Natural killer cell (primary cell): Measurements from ENCODE around the gene PCNX1. TPM values are rescaled to one million over a fixed set of nuclear protein-coding genes. Genes with fewer than 3 reads are reported as not detected.

ENCODE experiments used
- ATAC-seq, 3 donors: fragments of 150-1000 bp in 2 of 3; fragments of 200-7000 bp in 1 of 3; cut with Tn5 transposase; 1 replicate in 1 of 3; 2 replicates in 2 of 3; pipeline ENCODE4 v1.10.0; 2021; ENCODE audit warnings: mild to moderate bottlenecking in 2 of 3, moderate library complexity in 2 of 3
- DNase-seq, 2 donors: peaks; one replicate each; pipeline versions ENCODE4 v3.0.0 to v3.0.0-alpha.2; 2013 to 2021; ENCODE audit warnings: mixed read lengths in 1 of 2
- H3K27ac ChIP-seq: one replicate; pipeline ENCODE4 v1.5.1; 2013; ENCODE audit warnings: mild to moderate bottlenecking, low read length
- H3K27me3 ChIP-seq: one replicate; pipeline ENCODE4 v1.6.1; 2013; ENCODE audit warnings: low read length; ENCODE audit not compliant: control insufficient read depth, insufficient read depth
- H3K36me3 ChIP-seq: one replicate; pipeline ENCODE4 v1.6.1; 2013; ENCODE audit warnings: low read length; ENCODE audit not compliant: control insufficient read depth, insufficient read depth
- H3K4me1 ChIP-seq: one replicate; pipeline ENCODE4 v1.6.1; 2013; ENCODE audit warnings: low read length; ENCODE audit not compliant: control insufficient read depth, insufficient read depth
- H3K4me3 ChIP-seq: one replicate; pipeline ENCODE4 v1.5.1; 2013; ENCODE audit warnings: low read length
- H3K9me3 ChIP-seq: one replicate; pipeline ENCODE4 v1.6.1; 2013; ENCODE audit warnings: low read length; ENCODE audit not compliant: control insufficient read depth, insufficient read depth
- H3K27ac Mint-ChIP-seq, 2 donors: one replicate each; pipeline ENCODE4 v1.8.0; 2022; ENCODE audit warnings: mild to moderate bottlenecking in 2 of 2, mixed read lengths in 2 of 2, moderate library complexity in 1 of 2
- H3K27me3 Mint-ChIP-seq, 2 donors: one replicate each; pipeline ENCODE4 v1.8.0; 2022; ENCODE audit warnings: low read depth in 2 of 2, mixed read lengths in 2 of 2
- H3K36me3 Mint-ChIP-seq: one replicate; pipeline ENCODE4 v1.8.0; 2022; ENCODE audit warnings: mixed read lengths
- H3K4me1 Mint-ChIP-seq, 2 donors: one replicate each; pipeline ENCODE4 v1.8.0; 2022; ENCODE audit warnings: mixed read lengths in 2 of 2
- H3K4me3 Mint-ChIP-seq: one replicate; pipeline ENCODE4 v1.8.0; 2022; ENCODE audit warnings: mild to moderate bottlenecking, moderate library complexity, mixed read lengths
- H3K9me3 Mint-ChIP-seq, 2 donors: one replicate each; pipeline ENCODE4 v1.8.0; 2022; ENCODE audit warnings: mixed read lengths in 2 of 2
- CTCF ChIP-seq: fragments of 200-600 bp; IDR thresholded peaks from one replicate; pipeline ENCODE4 v1.8.0; 2022; ENCODE audit warnings: antibody characterized with exemption
- WGBS: methylation state at CpG from one replicate; pipeline ENCODE4 v1.1.7; 2013; ENCODE audit warnings: missing lambda C conversion rate; ENCODE audit not compliant: insufficient coverage; 5-methylcytosine and 5-hydroxymethylcytosine counted together
- intact Hi-C: fragments of 100-400 bp; cut with micrococcal nuclease; formaldehyde crosslinking; loops from one replicate; pipeline ENCODE4 v1.14.2; 2022
- total RNA-seq, 4 donors: library from RNA; stranded (reverse); fragments of 120-200 nt in 1 of 4; gene quantifications; one replicate each; pipeline versions ENCODE4 v1.2.3 to v1.2.4, GENCODE V29; 2013 to 2022

The PCNX1 gene
- total RNA-seq, 3 donors from 2014 or later (not counting 1 experiment from before 2014, with no cell fraction given) = 79.8 to 124 (median 119) TPM

- DNase-seq = no peak
- H3K27me3 ChIP-seq = no peaks in the 10 kb centered on the region
- H3K27me3 Mint-ChIP-seq = peaks cover 12 to 36% of the 10 kb centered on the region in 2 donors
- no peak for TF ChIP-seq CTCF
- H3K4me1 ChIP-seq = no peaks in the 10 kb centered on the region
- intact Hi-C loops = no loop called here
- H3K4me3 ChIP-seq = no peak overlapping the region
- 98% methylated on average over 3 of the region's 3 CpGs for WGBS
- no peak for ATAC-seq
- no peak overlapping the region for H3K4me3 Mint-ChIP-seq
- H3K9me3 ChIP-seq = no peaks in the 10 kb centered on the region
- H3K9me3 Mint-ChIP-seq = no peaks in the 10 kb centered on the region
- no peak overlapping the region for H3K27ac Mint-ChIP-seq
- H3K4me1 Mint-ChIP-seq = peaks cover 0 to 26% of the 10 kb centered on the region in 2 donors
- no peaks in the 10 kb centered on the region for H3K36me3 ChIP-seq
- no peak overlapping the region for H3K27ac ChIP-seq
- no peaks in the 10 kb centered on the region for H3K36me3 Mint-ChIP-seq
Observed at GRCh38 chr14:70896981-70897380, 10.3 kb upstream of the PCNX1 start.

- no peaks in the 10 kb centered on the region for H3K36me3 Mint-ChIP-seq
- Histone ChIP-seq H3K4me1 (no peaks in the 10 kb centered on the region), H3K27ac (no peak overlapping the region), H3K36me3 (no peaks in the 10 kb centered on the region), H3K4me3 (no peak overlapping the region), H3K27me3 (no peaks in the 10 kb centered on the region), H3K9me3 (no peaks in the 10 kb centered on the region)
- 90% methylated on average over 2 of the region's 2 CpGs for WGBS
- intact Hi-C loops = no loop called here
- DNase-seq (no peak), ATAC-seq (no peak)
- H3K4me3 Mint-ChIP-seq = no peak overlapping the region
- no peak for TF ChIP-seq CTCF
- H3K4me1 Mint-ChIP-seq = peaks cover 0 to 26% of the 10 kb centered on the region in 2 donors
- peaks cover 12 to 31% of the 10 kb centered on the region in 2 donors for H3K27me3 Mint-ChIP-seq
- H3K9me3 Mint-ChIP-seq = no peaks in the 10 kb centered on the region
- no peak overlapping the region for H3K27ac Mint-ChIP-seq
Observed at GRCh38 chr14:70897464-70897863, 9.8 kb upstream of the PCNX1 start.

GRCh38 chr14:70898111-70898745 is 9.0 kb upstream of the PCNX1 start:
- Mint-ChIP-seq H3K9me3 (no peaks in the 10 kb centered on the region), H3K36me3 (no peaks in the 10 kb centered on the region), H3K4me1 (peaks cover 0 to 25% of the 10 kb centered on the region in 2 donors), H3K27me3 (peaks cover 12 to 25% of the 10 kb centered on the region in 2 donors), H3K4me3 (no peak overlapping the region), H3K27ac (no peak overlapping the region)
- no peaks in the 10 kb centered on the region for H3K4me1 ChIP-seq
- H3K27me3 ChIP-seq = no peaks in the 10 kb centered on the region
- no peak for ATAC-seq
- no peak for DNase-seq
- intact Hi-C loops = no loop called here
- no peaks in the 10 kb centered on the region for H3K36me3 ChIP-seq
- WGBS = 96% methylated on average over 2 of the region's 3 CpGs
- no peaks in the 10 kb centered on the region for H3K9me3 ChIP-seq
- H3K4me3 ChIP-seq = no peak overlapping the region
- no peak for TF ChIP-seq CTCF
- H3K27ac ChIP-seq = no peak overlapping the region

GRCh38 chr14:70901269-70901668 is 6.0 kb upstream of the PCNX1 start:
- H3K36me3 Mint-ChIP-seq = no peaks in the 10 kb centered on the region
- Histone ChIP-seq H3K9me3 (no peaks in the 10 kb centered on the region), H3K4me3 (no peak overlapping the region), H3K36me3 (no peaks in the 10 kb centered on the region), H3K4me1 (no peaks in the 10 kb centered on the region), H3K27ac (no peak overlapping the region), H3K27me3 (no peaks in the 10 kb centered on the region)
- DNase-seq = no peak
- H3K4me1 Mint-ChIP-seq = peaks cover under 1 to 7% of the 10 kb centered on the region in 2 donors
- H3K27ac Mint-ChIP-seq = no peak overlapping the region
- H3K27me3 Mint-ChIP-seq = peaks cover 6 to 16% of the 10 kb centered on the region in 2 donors
- no peaks in the 10 kb centered on the region for H3K9me3 Mint-ChIP-seq
- no CpG with 5 or more reads among the region's 1 CpG for WGBS
- ATAC-seq = no peak
- no peak overlapping the region for H3K4me3 Mint-ChIP-seq
- TF ChIP-seq CTCF = no peak
- intact Hi-C loops = no loop called here
